Neural cell (in vitro differentiated cells): ENCODE measurements around the gene CD72. TPM values are rescaled to one million over a fixed set of nuclear protein-coding genes. Genes with fewer than 3 reads are reported as not detected.

ENCODE experiments used
- H2AFZ ChIP-seq: fragments of 200-600, 300-800 bp; sonication (generic), shearing (Covaris generic); 2 replicates; pipeline ENCODE4 v1.6.0; 2014; ENCODE audit warnings: low read depth, mild to moderate bottlenecking, antibody characterized with exemption, low read length, moderate library complexity
- H3F3A ChIP-seq: fragments of 200-600 bp; shearing (Covaris generic); 2 replicates; pipeline ENCODE4 v1.6.1; 2016; ENCODE audit warnings: mild to moderate bottlenecking, moderate library complexity, mixed read lengths, antibody characterized with exemption, low read length; ENCODE audit not compliant: insufficient read depth, poor library complexity, severe bottlenecking
- H3K27ac ChIP-seq: fragments of 200-600, 300-800 bp; sonication (generic), shearing (Covaris generic); 2 replicates; pipeline ENCODE4 v1.5.1; 2014; ENCODE audit warnings: mild to moderate bottlenecking, low read length, moderate library complexity
- H3K27me3 ChIP-seq: fragments of 300-800, 200-600 bp; sonication (generic), shearing (Covaris generic); 2 replicates; pipeline ENCODE4 v1.6.0; 2014; ENCODE audit warnings: mild to moderate bottlenecking, low read depth, low read length, moderate library complexity; ENCODE audit not compliant: insufficient read depth
- H3K36me3 ChIP-seq: fragments of 300-800, 200-600 bp; sonication (generic), shearing (Covaris generic); 2 replicates; pipeline ENCODE4 v1.5.1; 2014; ENCODE audit warnings: mild to moderate bottlenecking, antibody characterized with exemption, low read length, moderate library complexity; ENCODE audit not compliant: insufficient read depth
- H3K4me2 ChIP-seq: fragments of 300-800, 200-600 bp; sonication (generic), shearing (Covaris generic); 2 replicates; pipeline ENCODE4 v1.6.0; 2014; ENCODE audit warnings: mild to moderate bottlenecking, low read length
- H3K4me3 ChIP-seq: fragments of 300-800, 200-600 bp; sonication (generic), shearing (Covaris generic); 2 replicates; pipeline ENCODE4 v1.5.1; 2014; ENCODE audit warnings: mild to moderate bottlenecking, low read length, moderate library complexity
- H3K79me2 ChIP-seq: fragments of 200-600 bp; shearing (Covaris generic); replicated peaks from 2 replicates; pipeline ENCODE4 v1.6.0; 2014; ENCODE audit warnings: mild to moderate bottlenecking, low read length, moderate library complexity; ENCODE audit not compliant: insufficient read depth
- H3K9ac ChIP-seq: fragments of 300-800, 200-600 bp; sonication (generic), shearing (Covaris generic); 2 replicates; pipeline ENCODE4 v1.6.1; 2016; ENCODE audit warnings: mild to moderate bottlenecking, low read length, mixed read lengths
- H3K9me2 ChIP-seq: fragments of 200-600 bp; shearing (Covaris generic); 2 replicates; pipeline ENCODE4 v1.6.1; 2016; ENCODE audit warnings: mild to moderate bottlenecking, low read length, mixed read lengths; ENCODE audit not compliant: insufficient read depth
- H3K9me3 ChIP-seq: fragments of 200-600, 300-800 bp; sonication (generic), shearing (Covaris generic); 2 replicates; pipeline ENCODE4 v1.6.1; 2016; ENCODE audit warnings: mild to moderate bottlenecking, mixed run types, low read length, moderate library complexity, mixed read lengths
- H4K20me1 ChIP-seq: fragments of 200-600 bp; shearing (Covaris generic); 2 replicates; pipeline ENCODE4 v1.6.1; 2016; ENCODE audit warnings: mild to moderate bottlenecking, mixed run types; ENCODE audit not compliant: insufficient read depth
- EP300 ChIP-seq: fragments of 450-650 bp; conservative IDR thresholded peaks from 2 replicates; pipeline ENCODE4 v1.6.1; 2014; ENCODE audit warnings: antibody characterized with exemption, mild to moderate bottlenecking, moderate library complexity; ENCODE audit not compliant: poor library complexity, severe bottlenecking
- EZH2 ChIP-seq: fragments of 200-600, 300-800 bp; shearing (Covaris generic), sonication (generic); IDR thresholded peaks from 2 replicates; pipeline ENCODE4 v1.6.1; 2014; ENCODE audit warnings: antibody characterized with exemption, low read length, borderline replicate concordance, mild to moderate bottlenecking; ENCODE audit not compliant: insufficient read depth, poor library complexity, severe bottlenecking
- MXI1 ChIP-seq: fragments of 450-650 bp; conservative IDR thresholded peaks from 2 replicates; pipeline ENCODE4 v1.6.1; 2014; ENCODE audit warnings: antibody characterized with exemption, mild to moderate bottlenecking; ENCODE audit not compliant: poor library complexity, severe bottlenecking
- POLR2AphosphoS5 ChIP-seq: IDR thresholded peaks from 2 replicates; pipeline ENCODE4 v1.6.1; 2012
- RAD21 ChIP-seq: fragments of 450-650 bp; conservative IDR thresholded peaks from 2 replicates; pipeline ENCODE4 v1.6.1; 2014; ENCODE audit warnings: antibody characterized with exemption, mild to moderate bottlenecking, moderate library complexity
- SMC3 ChIP-seq: fragments of 450-650 bp; conservative IDR thresholded peaks from 2 replicates; pipeline ENCODE4 v1.6.1; 2014; ENCODE audit warnings: antibody characterized with exemption, mild to moderate bottlenecking, moderate library complexity; ENCODE audit not compliant: poor library complexity
- TAF1 ChIP-seq: IDR thresholded peaks from 2 replicates; pipeline ENCODE4 v1.6.1; 2012; ENCODE audit warnings: low read depth
- polyA plus RNA-seq: library from polyadenylated mRNA; depleted of rRNA; stranded (reverse); fragments of >200 nt; gene quantifications from 2 replicates; pipeline ENCODE4 v1.2.3, GENCODE V29; 2014
- TF ChIP-seq, protein P1 (sequence below): IDR thresholded peaks from 2 replicates; pipeline ENCODE4 v1.6.1; 2012; ENCODE audit warnings: borderline replicate concordance
- TF ChIP-seq, protein P2 (sequence below): fragments of 450-650 bp; IDR thresholded peaks from 2 replicates; pipeline ENCODE4 v1.5.1; 2014; ENCODE audit warnings: antibody characterized with exemption, mild to moderate bottlenecking, moderate library complexity; ENCODE audit not compliant: poor library complexity, severe bottlenecking

CD72 gene
- polyA plus RNA-seq, 1 donor from 2014 or later = not detected

DNA sequence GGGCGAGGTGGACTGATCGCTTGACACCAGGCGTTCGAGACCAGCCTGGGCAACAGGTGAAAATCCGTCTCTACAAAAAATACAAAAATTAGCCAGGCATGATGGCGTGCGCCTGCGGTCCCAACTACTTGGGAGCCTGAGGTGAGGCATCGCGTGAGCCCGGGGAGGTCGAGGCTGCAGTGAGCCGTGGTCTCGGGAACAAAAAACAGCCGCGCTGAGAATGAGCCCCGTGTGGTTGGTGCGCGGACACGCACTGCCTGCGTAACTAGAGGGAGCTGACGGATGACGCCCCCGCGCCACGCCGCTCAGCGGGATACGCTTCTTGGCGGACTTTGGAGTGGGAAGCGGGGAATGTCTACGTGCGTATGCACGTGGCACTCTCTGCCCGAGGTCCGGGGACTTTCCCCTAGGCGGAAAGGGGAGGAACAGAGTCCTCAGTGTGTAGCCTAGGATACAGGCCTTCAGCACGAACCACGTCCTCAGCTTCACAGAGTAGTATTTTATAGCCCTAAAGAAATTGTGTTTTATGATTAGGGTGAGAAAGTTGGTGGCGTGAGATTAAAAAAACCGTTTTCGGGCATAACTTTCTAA is 39.4 kb upstream of the CD72 start, which contains the start of gene RMRP:
Gene RMRP (minus strand): TSS at position 474 of the 591 bp plus-strand sequence.
- Histone ChIP-seq H3F3A (no peaks in the 10 kb centered on the region), H3K27me3 (no peaks in the 10 kb centered on the region), H2AFZ (peak within 1 kb of the TSS; percentile 88), H3K4me3 (peak within 1 kb of the TSS; percentile 80), H3K9me2 (no peaks in the 10 kb centered on the region), H4K20me1 (no peaks in the 10 kb centered on the region), H3K36me3 (peaks cover 8% of the 10 kb centered on the region), H3K9ac (peak within 1 kb of the TSS; percentile 97), H3K27ac (peak within 1 kb of the TSS; percentile 97), H3K9me3 (no peaks in the 10 kb centered on the region), H3K4me2 (peak within 1 kb of the TSS; percentile 78), H3K79me2 (peaks cover 6% of the 10 kb centered on the region)
- TF ChIP-seq, protein P1, sequence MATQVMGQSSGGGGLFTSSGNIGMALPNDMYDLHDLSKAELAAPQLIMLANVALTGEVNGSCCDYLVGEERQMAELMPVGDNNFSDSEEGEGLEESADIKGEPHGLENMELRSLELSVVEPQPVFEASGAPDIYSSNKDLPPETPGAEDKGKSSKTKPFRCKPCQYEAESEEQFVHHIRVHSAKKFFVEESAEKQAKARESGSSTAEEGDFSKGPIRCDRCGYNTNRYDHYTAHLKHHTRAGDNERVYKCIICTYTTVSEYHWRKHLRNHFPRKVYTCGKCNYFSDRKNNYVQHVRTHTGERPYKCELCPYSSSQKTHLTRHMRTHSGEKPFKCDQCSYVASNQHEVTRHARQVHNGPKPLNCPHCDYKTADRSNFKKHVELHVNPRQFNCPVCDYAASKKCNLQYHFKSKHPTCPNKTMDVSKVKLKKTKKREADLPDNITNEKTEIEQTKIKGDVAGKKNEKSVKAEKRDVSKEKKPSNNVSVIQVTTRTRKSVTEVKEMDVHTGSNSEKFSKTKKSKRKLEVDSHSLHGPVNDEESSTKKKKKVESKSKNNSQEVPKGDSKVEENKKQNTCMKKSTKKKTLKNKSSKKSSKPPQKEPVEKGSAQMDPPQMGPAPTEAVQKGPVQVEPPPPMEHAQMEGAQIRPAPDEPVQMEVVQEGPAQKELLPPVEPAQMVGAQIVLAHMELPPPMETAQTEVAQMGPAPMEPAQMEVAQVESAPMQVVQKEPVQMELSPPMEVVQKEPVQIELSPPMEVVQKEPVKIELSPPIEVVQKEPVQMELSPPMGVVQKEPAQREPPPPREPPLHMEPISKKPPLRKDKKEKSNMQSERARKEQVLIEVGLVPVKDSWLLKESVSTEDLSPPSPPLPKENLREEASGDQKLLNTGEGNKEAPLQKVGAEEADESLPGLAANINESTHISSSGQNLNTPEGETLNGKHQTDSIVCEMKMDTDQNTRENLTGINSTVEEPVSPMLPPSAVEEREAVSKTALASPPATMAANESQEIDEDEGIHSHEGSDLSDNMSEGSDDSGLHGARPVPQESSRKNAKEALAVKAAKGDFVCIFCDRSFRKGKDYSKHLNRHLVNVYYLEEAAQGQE = peak; percentile 48
- TF ChIP-seq TAF1 (no peak), EZH2 (no peak), MXI1 (peak; percentile 96), SMC3 (peak; percentile 49), POLR2AphosphoS5 (peak; percentile 76), EP300 (peak; percentile 61), RAD21 (peak; percentile 41)
- TF ChIP-seq, protein P2, sequence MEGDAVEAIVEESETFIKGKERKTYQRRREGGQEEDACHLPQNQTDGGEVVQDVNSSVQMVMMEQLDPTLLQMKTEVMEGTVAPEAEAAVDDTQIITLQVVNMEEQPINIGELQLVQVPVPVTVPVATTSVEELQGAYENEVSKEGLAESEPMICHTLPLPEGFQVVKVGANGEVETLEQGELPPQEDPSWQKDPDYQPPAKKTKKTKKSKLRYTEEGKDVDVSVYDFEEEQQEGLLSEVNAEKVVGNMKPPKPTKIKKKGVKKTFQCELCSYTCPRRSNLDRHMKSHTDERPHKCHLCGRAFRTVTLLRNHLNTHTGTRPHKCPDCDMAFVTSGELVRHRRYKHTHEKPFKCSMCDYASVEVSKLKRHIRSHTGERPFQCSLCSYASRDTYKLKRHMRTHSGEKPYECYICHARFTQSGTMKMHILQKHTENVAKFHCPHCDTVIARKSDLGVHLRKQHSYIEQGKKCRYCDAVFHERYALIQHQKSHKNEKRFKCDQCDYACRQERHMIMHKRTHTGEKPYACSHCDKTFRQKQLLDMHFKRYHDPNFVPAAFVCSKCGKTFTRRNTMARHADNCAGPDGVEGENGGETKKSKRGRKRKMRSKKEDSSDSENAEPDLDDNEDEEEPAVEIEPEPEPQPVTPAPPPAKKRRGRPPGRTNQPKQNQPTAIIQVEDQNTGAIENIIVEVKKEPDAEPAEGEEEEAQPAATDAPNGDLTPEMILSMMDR = peak; percentile 65

DNA sequence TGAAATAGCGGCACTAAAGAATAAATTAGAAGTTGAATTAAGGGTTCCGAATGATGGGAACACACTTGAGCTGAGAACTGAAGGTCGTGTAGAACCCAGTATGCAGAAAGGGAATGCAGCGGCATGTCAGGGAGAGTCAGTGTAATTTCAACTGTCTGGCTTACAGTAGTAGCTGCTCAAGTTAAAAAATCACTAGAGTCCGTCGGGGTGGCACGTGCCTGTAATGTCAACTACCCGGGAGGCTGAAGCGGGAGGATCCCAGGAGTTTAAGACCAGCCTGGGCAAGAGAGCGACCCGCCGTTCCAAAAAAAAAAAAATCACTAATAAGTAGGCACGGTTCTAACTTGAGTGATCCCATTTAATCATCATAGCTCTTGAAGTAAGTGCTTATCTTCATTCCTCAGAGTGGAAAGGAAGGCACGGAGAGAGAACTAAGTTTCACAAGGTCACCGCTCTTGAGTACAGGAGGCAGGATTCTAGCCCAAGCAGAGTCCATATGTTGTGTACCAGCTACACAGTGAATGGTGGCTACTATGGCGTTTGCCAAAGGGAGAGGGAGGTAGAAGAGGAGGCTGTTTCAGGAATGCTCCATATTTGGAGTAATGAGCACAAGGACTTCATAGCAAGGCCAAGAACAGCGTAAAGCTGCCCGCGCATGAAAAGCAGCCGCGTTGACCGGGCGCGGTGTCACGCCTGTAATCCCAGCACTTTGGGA is 38.8 kb upstream of the CD72 start:
- no peaks in the 10 kb centered on the region for H3K9me2 ChIP-seq
- H3K27me3 ChIP-seq = no peaks in the 10 kb centered on the region
- no peak overlapping the region for H2AFZ ChIP-seq
- peaks cover 8% of the 10 kb centered on the region for H3K36me3 ChIP-seq
- H3K4me2 ChIP-seq = peak overlapping the region; percentile 78
- no peaks in the 10 kb centered on the region for H3F3A ChIP-seq
- H3K9ac ChIP-seq = peak overlapping the region; percentile 97
- H3K9me3 ChIP-seq = no peaks in the 10 kb centered on the region
- peak overlapping the region; percentile 80 for H3K4me3 ChIP-seq
- H3K79me2 ChIP-seq = peaks cover 6% of the 10 kb centered on the region
- H4K20me1 ChIP-seq = no peaks in the 10 kb centered on the region
- TF ChIP-seq SMC3 = no peak
- TF ChIP-seq EP300 = no peak
- no peak for TF ChIP-seq MXI1
- TF ChIP-seq, protein P1 = no peak
- H3K27ac ChIP-seq = peak overlapping the region; percentile 97
